K562 (cell line): ENCODE measurements around the gene RNF187. TPM values are rescaled to one million over a fixed set of nuclear protein-coding genes. Genes with fewer than 3 reads are reported as not detected.

Experiments
- E4F1 ChIP-seq: fragments of 250-450 bp; sonication (Bioruptor Pico); IDR thresholded peaks from 2 replicates; pipeline ENCODE4 v1.5.0; 2021; ENCODE audit warnings: mild to moderate bottlenecking, borderline replicate concordance
- FOXA1 ChIP-seq: fragments of 450-650 bp; IDR thresholded peaks from 2 replicates; pipeline ENCODE4 v1.6.1; 2016; ENCODE audit warnings: mild to moderate bottlenecking, borderline replicate concordance
- HNRNPL ChIP-seq: fragments of 200-400 bp; formaldehyde crosslinking; IDR thresholded peaks from 2 replicates; pipeline ENCODE4 v1.6.1; 2017; ENCODE audit warnings: low read depth, mild to moderate bottlenecking, low read length
- NBN ChIP-seq: fragments of 450-650 bp; IDR thresholded peaks from 2 replicates; pipeline ENCODE4 v1.6.1; 2016; ENCODE audit warnings: low read depth, mild to moderate bottlenecking
- RERE ChIP-seq: sonication (generic); formaldehyde crosslinking; IDR thresholded peaks from 2 replicates; pipeline ENCODE4 v1.8.0; 2023; ENCODE audit warnings: missing genetic modification reagents, mild to moderate bottlenecking, borderline replicate concordance
- RREB1 ChIP-seq: fragments of 250-450 bp; sonication (Bioruptor Pico); IDR thresholded peaks from 2 replicates; pipeline ENCODE4 v1.4.0; 2020
- SAP30 ChIP-seq: fragments of 200-600 bp; sonication (generic); IDR thresholded peaks from 2 replicates; pipeline ENCODE4 v1.6.1; 2012; ENCODE audit warnings: borderline replicate concordance, low read depth, mild to moderate bottlenecking, moderate library complexity, low read length, control low read depth, inconsistent platforms; ENCODE audit not compliant: insufficient read depth, poor library complexity, severe bottlenecking
- ZNF184 ChIP-seq: sonication (generic); formaldehyde crosslinking; IDR thresholded peaks from 2 replicates; pipeline ENCODE4 v1.5.0; 2020; ENCODE audit warnings: missing genetic modification reagents
- ZNF551 ChIP-seq: fragments of 250-450 bp; sonication (Bioruptor Pico); IDR thresholded peaks from 2 replicates; pipeline ENCODE4 v1.5.0; 2021; ENCODE audit warnings: mild to moderate bottlenecking, moderate library complexity
- ZNF696 ChIP-seq: fragments of 250-450 bp; sonication (Bioruptor Pico); conservative IDR thresholded peaks from 2 replicates; pipeline ENCODE4 v1.4.0; 2020; ENCODE audit warnings: mild to moderate bottlenecking, moderate library complexity
- polyA plus RNA-seq, 8 experiments: library from polyadenylated mRNA; depleted of rRNA in 4 of 8; stranded (reverse) in 5 of 8; unstranded in 3 of 8; fragments of >200 nt; fragmentation: Nextera tagmentation in 2 of 8; fragmentation: Illumina TruSeq in 1 of 8; extraction: Ambion mirVana in 2 of 8; extraction: Trizol in 1 of 8; gene quantifications; 2 replicates each; pipeline versions ENCODE4 v1.2.1 to v1.2.3, GENCODE V29; 2011 to 2014; ENCODE audit warnings: inconsistent platforms in 1 of 8, missing spikeins in 1 of 8
- total RNA-seq, 7 experiments: library from RNA; depleted of rRNA in 6 of 7; stranded (reverse); fragments of >200 nt in 6 of 7; fragmentation: Illumina TruSeq in 2 of 7; extraction: Trizol in 2 of 7; gene quantifications; 2 replicates each; pipeline versions ENCODE4 v1.2.1 to v1.2.3, GENCODE V29; 2011 to 2021; ENCODE audit warnings: low replicate concordance in 1 of 7

The RNF187 gene
- total and polyA plus RNA-seq, 9 of the 15 experiments (the other 6 are each of a cell fraction or from before 2014, with no cell fraction given), result 2.3 to 119 (median 41.9) TPM

GRCh38 chr1:228456252-228457016 is 30.7 kb upstream of the RNF187 start (continued):
- no peak for TF ChIP-seq RERE (CRISPR knock-in tag)
- no peak for TF ChIP-seq ZNF184 (CRISPR knock-in tag)
- no peak for TF ChIP-seq ZNF551 (CRISPR knock-in tag)
- no peak for TF ChIP-seq FOXA1
- TF ChIP-seq SAP30, result no peak
- TF ChIP-seq ZNF696 (CRISPR knock-in tag), result no peak
- TF ChIP-seq HNRNPL, result peak; percentile 39; the same call in 1 of the 2 replicates
- TF ChIP-seq RREB1 (CRISPR knock-in tag), result no peak
- peak; percentile 53; the same call in 1 of the 2 replicates for TF ChIP-seq E4F1
- TF ChIP-seq NBN, result no peak
